WERI-Rb-1 (cell line): ENCODE results near the gene BBS4.
"Not testable (repeated sequence)": the region's sequence is repeated elsewhere in the genome, so short reads cannot be mapped to it uniquely, and the experiment has no call there.

Source experiments
- DNase-seq: peaks from one replicate; pipeline ENCODE4 v3.0.0-alpha.2; 2020
- H3K27ac ChIP-seq: fragments of 250-450 bp; sonication (Bioruptor Pico); 2 replicates; pipeline ENCODE4 v1.5.1; 2020; ENCODE audit warnings: mild to moderate bottlenecking, moderate library complexity
- H3K27me3 ChIP-seq: fragments of 250-450 bp; sonication (Bioruptor Pico); 2 replicates; pipeline ENCODE4 v1.5.1; 2021; ENCODE audit warnings: mild to moderate bottlenecking, low read depth, moderate library complexity; ENCODE audit not compliant: insufficient read depth, severe bottlenecking
- H3K36me3 ChIP-seq: fragments of 250-450 bp; sonication (Bioruptor Pico); 2 replicates; pipeline ENCODE4 v1.5.1; 2020; ENCODE audit warnings: mild to moderate bottlenecking, moderate library complexity
- H3K4me3 ChIP-seq: 2 replicates; pipeline ENCODE4 v1.5.1; 2011; ENCODE audit warnings: low read depth, mild to moderate bottlenecking, control low read depth, low read length
- H3K9me3 ChIP-seq: fragments of 250-450 bp; sonication (Bioruptor Pico); 2 replicates; pipeline ENCODE4 v1.5.1; 2021; ENCODE audit warnings: mild to moderate bottlenecking, moderate library complexity; ENCODE audit not compliant: severe bottlenecking
- CTCF ChIP-seq: IDR thresholded peaks from 2 replicates; pipeline ENCODE4 v1.5.1; 2011; ENCODE audit warnings: low read depth, mild to moderate bottlenecking, control low read depth, inconsistent platforms, low read length

Gene BBS4, protein sequence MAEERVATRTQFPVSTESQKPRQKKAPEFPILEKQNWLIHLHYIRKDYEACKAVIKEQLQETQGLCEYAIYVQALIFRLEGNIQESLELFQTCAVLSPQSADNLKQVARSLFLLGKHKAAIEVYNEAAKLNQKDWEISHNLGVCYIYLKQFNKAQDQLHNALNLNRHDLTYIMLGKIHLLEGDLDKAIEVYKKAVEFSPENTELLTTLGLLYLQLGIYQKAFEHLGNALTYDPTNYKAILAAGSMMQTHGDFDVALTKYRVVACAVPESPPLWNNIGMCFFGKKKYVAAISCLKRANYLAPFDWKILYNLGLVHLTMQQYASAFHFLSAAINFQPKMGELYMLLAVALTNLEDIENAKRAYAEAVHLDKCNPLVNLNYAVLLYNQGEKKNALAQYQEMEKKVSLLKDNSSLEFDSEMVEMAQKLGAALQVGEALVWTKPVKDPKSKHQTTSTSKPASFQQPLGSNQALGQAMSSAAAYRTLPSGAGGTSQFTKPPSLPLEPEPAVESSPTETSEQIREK

DNA sequence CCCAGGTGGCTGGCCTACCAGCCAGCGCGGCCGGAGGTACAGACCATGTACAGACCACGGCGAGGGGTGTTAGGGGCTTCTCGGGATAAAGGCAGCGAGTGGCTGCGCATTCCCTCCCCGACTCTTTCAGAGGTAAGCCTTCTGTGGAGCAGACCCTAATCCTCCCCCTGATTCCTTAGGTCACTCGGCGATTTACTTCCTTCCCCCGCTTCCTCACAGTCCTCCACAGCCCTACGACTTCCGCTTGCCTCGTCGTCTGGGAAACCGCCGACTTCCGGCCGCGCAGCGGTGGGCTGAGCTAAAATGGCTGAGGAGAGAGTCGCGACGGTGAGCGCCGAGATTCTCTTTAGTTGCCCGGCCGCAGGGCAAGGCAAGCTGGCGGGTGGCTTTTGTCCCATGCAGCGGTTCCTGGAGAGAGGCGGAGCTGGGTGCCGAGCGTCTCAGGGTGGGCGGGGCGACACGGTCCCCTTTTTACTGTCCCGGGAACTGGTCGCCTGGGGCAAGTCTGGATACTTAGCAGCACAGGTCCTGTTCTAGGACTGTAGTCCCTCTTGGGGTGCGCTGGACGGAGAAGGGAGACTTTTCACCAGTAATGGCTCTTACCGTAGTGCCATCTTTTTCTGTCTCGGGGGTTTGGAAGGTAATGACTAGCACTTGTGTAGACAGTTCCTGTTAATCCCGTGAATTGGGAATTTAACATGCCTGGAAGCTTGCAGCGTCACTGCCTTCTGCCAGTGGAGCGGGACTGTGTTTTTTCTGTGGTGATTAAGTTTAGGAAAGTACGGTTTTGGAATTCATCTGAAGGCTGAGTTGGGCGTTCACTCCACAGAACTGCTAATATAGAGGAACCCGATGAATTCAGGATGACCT is at the start of gene BBS4, which contains the start of gene HIGD2B:
TSS of gene BBS4 (plus strand) at position 283 of the 870 bp plus-strand sequence. CDS start at position 304, 21 bp downstream.
TSS of gene HIGD2B (minus strand) at position 258 of the 870 bp plus-strand sequence. CDS start 9,808 bp downstream, outside the sequence.
- TF ChIP-seq CTCF = no peak
- peak; percentile 95 for DNase-seq
- no peaks in the 10 kb centered on the region for H3K9me3 ChIP-seq

DNA sequence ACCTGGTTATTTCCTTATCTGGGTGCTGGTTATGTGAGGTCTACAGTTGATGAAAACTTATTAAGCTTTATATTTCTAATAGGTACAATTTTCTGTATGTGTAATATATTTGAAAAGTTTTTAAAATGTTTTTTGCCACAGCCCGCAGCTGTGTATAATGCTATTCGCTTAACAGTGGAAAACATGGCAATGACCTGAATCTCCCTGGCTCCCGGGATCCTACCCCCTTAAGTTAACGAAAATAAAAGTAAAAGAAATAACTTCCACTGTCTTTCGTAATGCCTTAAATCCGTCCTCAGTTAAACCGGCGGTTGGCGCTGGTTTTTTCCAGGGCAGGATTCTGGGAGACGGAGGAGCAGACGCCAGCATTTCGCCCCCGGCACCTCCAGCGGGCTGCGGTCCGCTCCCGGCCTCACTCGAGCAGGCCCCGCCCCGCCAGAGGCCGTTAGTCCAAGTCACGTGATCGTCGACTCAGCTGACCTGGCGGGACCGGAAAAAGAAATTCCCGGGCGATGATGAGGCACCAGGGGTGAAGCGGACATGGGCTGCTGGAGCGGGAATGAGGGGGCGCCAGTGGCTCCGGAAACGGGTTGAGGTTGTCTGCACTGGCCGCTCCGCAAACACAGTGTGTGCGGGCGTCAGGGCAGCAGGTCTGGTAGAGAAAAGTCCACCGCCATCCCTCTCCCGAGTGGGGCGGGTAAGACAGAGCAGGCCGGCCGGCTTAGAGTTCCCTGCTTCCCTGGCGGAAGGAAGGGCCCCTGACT is 49.3 kb upstream of the BBS4 start:
- H3K27ac ChIP-seq, H3K9me3 ChIP-seq, H3K27me3 ChIP-seq, H3K36me3 ChIP-seq: not testable (repeated sequence)
- peak overlapping the region; percentile 44 for H3K4me3 ChIP-seq
- DNase-seq = peak; percentile 78

More for the DNA sequence above, at the start of gene BBS4, which contains the start of gene HIGD2B:
- Histone ChIP-seq H3K36me3 (no peaks in the 10 kb centered on the region), H3K27ac (peak within 1 kb of the TSS; percentile 95), H3K4me3 (peak within 1 kb of the TSS; percentile 90), H3K27me3 (no peaks in the 10 kb centered on the region)

DNA sequence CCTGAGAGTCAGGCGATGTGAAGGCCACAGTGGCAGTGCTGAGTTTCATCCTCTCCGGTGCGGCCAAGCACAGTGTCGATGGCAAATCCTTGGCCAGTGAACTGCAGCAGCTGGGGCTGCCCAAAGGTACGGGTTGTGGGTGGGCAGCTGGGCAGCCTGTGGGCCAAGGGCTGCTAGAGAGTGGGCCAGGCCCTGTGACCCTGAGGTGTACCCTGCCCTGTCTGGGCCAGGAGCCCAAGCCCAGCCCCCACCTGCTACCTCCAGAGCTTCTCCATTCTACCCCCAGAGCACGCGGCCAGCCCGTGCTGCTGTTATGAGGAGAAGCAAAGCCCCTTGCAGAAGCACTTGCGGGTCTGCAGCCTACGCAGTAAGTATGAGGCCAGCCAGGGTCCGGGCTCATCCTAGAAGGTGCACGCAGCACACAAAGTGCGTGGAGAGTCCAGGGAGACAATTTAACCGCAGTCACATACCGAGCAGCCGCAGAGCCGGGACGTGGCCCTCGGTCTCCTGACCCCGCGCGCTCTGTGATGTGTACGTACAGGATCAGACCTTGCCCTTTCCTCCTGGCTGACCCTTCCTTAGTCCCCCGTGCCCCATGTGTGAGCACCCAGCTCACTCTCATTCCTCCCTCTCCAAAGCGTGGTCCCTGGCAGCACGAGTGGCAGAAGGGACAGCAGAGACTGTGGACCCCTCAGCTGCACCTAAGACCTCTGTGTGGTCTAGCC is 46.1 kb upstream of the BBS4 start:
- not testable (repeated sequence) for DNase-seq, H3K27me3 ChIP-seq, H3K4me3 ChIP-seq, H3K27ac ChIP-seq, H3K9me3 ChIP-seq, H3K36me3 ChIP-seq

- not testable (repeated sequence) for DNase-seq, H3K27ac ChIP-seq, H3K27me3 ChIP-seq, H3K36me3 ChIP-seq, H3K4me3 ChIP-seq, H3K9me3 ChIP-seq
These were observed 43.7 kb upstream of the BBS4 start for GRCh38 chr15:72642271-72642670.

GRCh38 chr15:72648631-72649253 is 37.3 kb upstream of the BBS4 start:
- not testable (repeated sequence) for H3K9me3 ChIP-seq, H3K27me3 ChIP-seq, H3K4me3 ChIP-seq, H3K36me3 ChIP-seq, H3K27ac ChIP-seq, DNase-seq

GRCh38 chr15:72654397-72654796 is 31.6 kb upstream of the BBS4 start, which contains the start of gene GOLGA6B:
GOLGA6B (plus strand) TSS chr15:72654697; CDS start chr15:72654738, 41 bp downstream.
- not testable (repeated sequence) for H3K27ac ChIP-seq, H3K27me3 ChIP-seq, DNase-seq, H3K36me3 ChIP-seq, H3K9me3 ChIP-seq, H3K4me3 ChIP-seq

- H3K36me3 ChIP-seq, DNase-seq, H3K9me3 ChIP-seq, H3K27ac ChIP-seq, H3K4me3 ChIP-seq, H3K27me3 ChIP-seq: not testable (repeated sequence)
These were observed 30.0 kb upstream of the BBS4 start for GRCh38 chr15:72656014-72656413.

GRCh38 chr15:72661081-72661480 is 24.9 kb upstream of the BBS4 start:
- H3K9me3 ChIP-seq, H3K27ac ChIP-seq, H3K36me3 ChIP-seq, H3K4me3 ChIP-seq, H3K27me3 ChIP-seq, DNase-seq: not testable (repeated sequence)

DNA sequence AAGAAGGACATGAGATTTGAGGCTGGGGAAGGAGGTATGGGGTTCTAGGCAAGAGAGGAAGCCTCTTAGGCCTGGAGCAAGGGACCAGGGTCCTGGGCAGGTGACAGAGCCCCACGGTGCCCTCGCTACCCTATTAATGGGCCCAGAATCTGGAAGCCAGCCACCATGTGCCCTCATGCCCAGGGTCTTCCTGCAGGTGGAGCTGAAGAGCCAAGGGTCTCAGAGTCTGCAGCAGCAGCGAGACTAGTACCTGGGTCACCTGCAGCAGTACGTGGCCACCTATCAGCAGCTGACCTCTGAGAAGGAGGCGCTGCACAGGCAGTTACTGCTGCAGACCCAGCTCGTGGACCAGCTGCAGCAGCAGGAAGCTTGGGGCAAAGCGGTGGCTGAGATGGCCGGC is 22.1 kb upstream of the BBS4 start:
- not testable (repeated sequence) for H3K27ac ChIP-seq, H3K36me3 ChIP-seq, H3K27me3 ChIP-seq, DNase-seq, H3K4me3 ChIP-seq, H3K9me3 ChIP-seq

DNA sequence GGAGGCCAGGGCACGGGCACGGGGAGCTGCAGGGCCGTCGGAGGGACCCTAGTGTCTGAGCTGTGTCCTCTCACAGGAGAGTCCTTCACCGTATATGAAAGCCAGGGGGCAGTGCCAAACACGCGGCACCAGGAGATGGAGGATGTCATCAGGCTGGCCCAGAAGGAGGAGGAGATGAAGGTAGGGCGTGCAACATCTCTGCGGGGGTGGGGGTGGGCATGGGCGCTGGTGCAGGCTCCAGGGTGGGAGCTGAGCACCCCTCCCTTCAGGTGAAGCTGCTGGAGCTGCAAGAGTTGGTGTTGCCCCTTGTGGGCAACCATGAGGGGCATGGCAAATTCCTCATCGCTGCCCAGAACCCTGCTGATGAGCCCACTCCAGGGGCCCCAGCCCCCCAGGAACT is 20.3 kb upstream of the BBS4 start:
- H3K36me3 ChIP-seq, H3K27me3 ChIP-seq, H3K27ac ChIP-seq, DNase-seq, H3K4me3 ChIP-seq, H3K9me3 ChIP-seq: not testable (repeated sequence)

DNA sequence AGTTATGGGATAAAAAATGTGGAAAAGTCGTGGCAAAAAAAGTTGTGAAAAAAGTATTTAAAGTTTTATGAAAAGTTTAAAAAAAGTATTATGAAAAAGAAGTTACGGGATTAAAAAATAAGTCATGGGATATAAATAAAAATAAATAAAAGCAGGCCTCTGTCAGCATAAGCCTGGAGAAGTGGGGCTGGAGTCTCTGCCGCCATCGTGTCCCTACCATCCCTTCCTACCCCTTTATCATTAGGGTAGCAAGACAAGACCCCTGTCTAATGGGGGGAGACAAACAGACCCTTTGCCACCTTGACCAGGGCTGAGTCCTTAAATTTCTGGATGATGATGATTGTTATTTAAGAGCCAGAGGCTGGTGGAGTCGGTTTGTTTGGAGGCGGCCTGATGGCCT is 16.2 kb upstream of the BBS4 start:
- not testable (repeated sequence) for H3K27ac ChIP-seq

More for the DNA sequence above, 16.2 kb upstream of the BBS4 start:
- H3K27me3 ChIP-seq, H3K36me3 ChIP-seq, H3K4me3 ChIP-seq, DNase-seq, H3K9me3 ChIP-seq: not testable (repeated sequence)
